Endothelial cell of umbilical vein (primary cell): ENCODE results near the gene TP53TG3E. TPM values are rescaled to one million over a fixed set of nuclear protein-coding genes. Genes with fewer than 3 reads are reported as not detected.
"Not testable (repeated sequence)": the region's sequence is repeated elsewhere in the genome, so short reads cannot be mapped to it uniquely, and the experiment has no call there.

Experiments
- Bru-seq: library from RNA; stranded (reverse); fragments of 400-500 nt; gene quantifications from one replicate; lab custom pipeline; 2021; lab: Mats Ljungman, UMichigan
- BruChase-seq, 2 experiments: library from RNA; stranded (reverse); fragments of 400-500 nt; gene quantifications; one replicate each; lab custom pipeline; 2021; lab: Mats Ljungman, UMichigan
- BruUV-seq: library from RNA; stranded (reverse); fragments of 400-500 nt; replicated peaks from 2 replicates; lab custom pipeline; 2021; lab: Mats Ljungman, UMichigan
- CTCF ChIA-PET: fragments of 300-600, 350-600 bp; sonication (Branson Sonifier 250); formaldehyde crosslinking; loops from one replicate; lab custom pipeline; 2021; ENCODE audit warnings: antibody characterized with exemption, inconsistent platforms; lab: Charles Lee
- POLR2A ChIA-PET: fragments of 300-600, 350-600 bp; sonication (Branson Sonifier 250); formaldehyde crosslinking; loops from one replicate; lab custom pipeline; 2021; ENCODE audit warnings: antibody characterized with exemption, inconsistent platforms; lab: Charles Lee
- DNase-seq: peaks from one replicate; pipeline ENCODE4 v3.0.0-alpha.2; 2011; ENCODE audit warnings: low read depth, low spot score
- FAIRE-seq: peaks from 2 replicates; lab custom pipeline; 2011; peaks lifted over from hg19 to GRCh38; lab: Jason Lieb, UNC
- H2AFZ ChIP-seq: 2 replicates; pipeline ENCODE4 v1.6.0; 2012; ENCODE audit warnings: low read depth, low read length, control low read depth, inconsistent platforms
- H3K27ac ChIP-seq: 2 replicates; pipeline ENCODE4 v1.5.1; 2011; ENCODE audit warnings: low read depth, mild to moderate bottlenecking, control low read depth, low read length, moderate library complexity; ENCODE audit not compliant: insufficient read depth
- H3K27me3 ChIP-seq, 2 experiments: 2 replicates each; pipeline versions ENCODE4 v1.6.0 to v1.6.1; 2011; ENCODE audit warnings: low read length in 2 of 2, mixed read lengths in 1 of 2; ENCODE audit not compliant: control insufficient read depth in 2 of 2, insufficient read depth in 2 of 2
- H3K36me3 ChIP-seq, 2 experiments: 2 replicates in 1 of 2; 3 replicates in 1 of 2; pipeline ENCODE4 v1.5.1; 2011; ENCODE audit warnings: low read length in 2 of 2, mild to moderate bottlenecking in 1 of 2, moderate library complexity in 1 of 2; ENCODE audit not compliant: control insufficient read depth in 2 of 2, insufficient read depth in 2 of 2; ENCODE audit errors: extremely low read depth in 1 of 2
- H3K4me1 ChIP-seq: 3 replicates; pipeline ENCODE4 v1.5.1; 2011; ENCODE audit warnings: mild to moderate bottlenecking, low read length; ENCODE audit not compliant: control insufficient read depth, insufficient read depth; ENCODE audit errors: extremely low read depth
- H3K4me2 ChIP-seq: 2 replicates; pipeline ENCODE4 v1.6.1; 2011; ENCODE audit warnings: low read length, control low read depth, mixed read lengths; ENCODE audit not compliant: insufficient read depth
- H3K4me3 ChIP-seq, 3 experiments: fragments of 200-600 bp in 1 of 3; sonication (generic), shearing (Covaris generic) in 1 of 3; replicated peaks in 1 of 3; 2 replicates each; pipeline ENCODE4 v1.5.1; 2011 to 2016; ENCODE audit warnings: control low read depth in 3 of 3, low read length in 3 of 3, mild to moderate bottlenecking in 2 of 3, inconsistent platforms in 1 of 3, low read depth in 1 of 3, moderate library complexity in 1 of 3; ENCODE audit not compliant: insufficient read depth in 1 of 3
- H3K79me2 ChIP-seq: 2 replicates; pipeline ENCODE4 v1.6.0; 2012; ENCODE audit warnings: low read length, inconsistent platforms; ENCODE audit not compliant: control insufficient read depth, insufficient read depth
- H3K9ac ChIP-seq: replicated peaks from 2 replicates; pipeline ENCODE3; 2011; ENCODE audit warnings: low read length, control low read depth; ENCODE audit not compliant: insufficient read depth; ENCODE audit errors: extremely low read depth
- H3K9me1 ChIP-seq: replicated peaks from 3 replicates; pipeline ENCODE4 v1.6.0; 2011; ENCODE audit warnings: mild to moderate bottlenecking, low read length; ENCODE audit not compliant: control insufficient read depth, insufficient read depth; ENCODE audit errors: extremely low read depth
- H3K9me3 ChIP-seq: replicated peaks from 2 replicates; pipeline ENCODE4 v1.5.1; 2012; ENCODE audit warnings: low read length, inconsistent platforms; ENCODE audit not compliant: control insufficient read depth, insufficient read depth
- H4K20me1 ChIP-seq: replicated peaks from 2 replicates; pipeline ENCODE3; 2011; ENCODE audit warnings: mild to moderate bottlenecking, low read length; ENCODE audit not compliant: control insufficient read depth, insufficient read depth; ENCODE audit errors: extremely low read depth
- dilution Hi-C: fragments of 300-500 bp; cut with MboI; formaldehyde crosslinking; loops from one replicate; pipeline ENCODE4 v1.15.0; 2019; ENCODE audit warnings: low sequenced_read_pairs; ENCODE audit not compliant: extremely low pct_ligation_motif_present
- intact Hi-C: fragments of 100-400 bp; cut with micrococcal nuclease; formaldehyde crosslinking; loops from one replicate; pipeline ENCODE4 v1.10.0; 2022
- long read RNA-seq: library from polyadenylated mRNA; stranded (forward); transcript quantifications from one replicate; pipeline ENCODE4 v2.0.0, GENCODE V29; 2021
- polyA minus RNA-seq, 3 experiments: library from RNA; depleted of rRNA, polyadenylated mRNA; stranded (reverse); fragments of >200 nt; gene quantifications; 1 replicate in 1 of 3; 2 replicates in 2 of 3; pipeline ENCODE4 v1.2.3, GENCODE V29; 2011
- polyA plus RNA-seq, 4 experiments: library from polyadenylated mRNA; depleted of rRNA in 3 of 4; stranded (reverse) in 3 of 4; unstranded in 1 of 4; fragments of >200 nt; gene quantifications; 2 replicates each; pipeline versions ENCODE4 v1.2.1 to v1.2.3, GENCODE V29; 2011 to 2012; ENCODE audit warnings: missing spikeins in 1 of 4
- total RNA-seq: library from RNA; stranded (reverse); gene quantifications from 2 replicates; pipeline ENCODE4 v1.2.3, GENCODE V29; 2021

Gene TP53TG3E, protein sequence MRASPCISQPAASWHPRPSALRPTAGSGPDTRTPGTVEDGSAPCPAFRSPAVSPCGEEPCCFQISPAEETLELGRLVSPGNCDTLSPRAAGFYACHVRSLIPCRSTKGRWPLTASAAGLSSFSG
- total RNA-seq (not detected in 2 replicates), polyA plus RNA-seq (not detected in 2 replicates), polyA minus RNA-seq (not detected in 2 replicates), Bru-seq, nascent RNA (not detected), BruChase-seq, experiment 1, labeled RNA remaining after a 6-hour chase (not detected), BruChase-seq, experiment 2, labeled RNA remaining after a 2-hour chase (not detected)
- polyA plus RNA-seq (2011; cell fraction: cytosol; rRNA removed), result not detected in 2 replicates
- not detected in 2 replicates for polyA plus RNA-seq (2011; cell fraction: nucleus; rRNA removed)
- polyA plus RNA-seq (2012), result not detected in 2 replicates
- not detected for polyA minus RNA-seq (2011; cell fraction: cytosol; rRNA and poly(A)+ RNA removed)
- polyA minus RNA-seq (2011; cell fraction: nucleus; rRNA and poly(A)+ RNA removed), result not detected in 2 replicates
- long read RNA-seq, result 0 reads

DNA sequence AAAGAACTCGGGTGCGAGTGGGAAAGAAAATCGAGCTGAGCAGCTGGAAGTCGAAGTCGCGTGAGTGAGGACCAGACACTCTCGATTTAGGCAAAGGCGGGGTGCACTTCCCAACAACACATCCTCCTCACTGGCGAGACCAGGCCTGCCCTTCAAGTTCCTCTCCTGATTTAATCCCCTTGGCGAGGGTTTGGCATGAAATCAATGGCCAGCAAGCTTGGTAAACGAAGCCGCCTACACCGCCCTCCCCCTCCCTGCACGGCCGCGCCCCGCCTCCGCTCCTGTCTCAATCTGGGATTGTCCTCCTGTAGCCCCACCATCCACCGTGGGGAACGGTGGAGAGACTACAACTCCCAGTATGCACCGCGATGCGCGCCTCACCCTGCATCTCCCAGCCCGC, at the start of gene TP53TG3E:
TSS of gene TP53TG3E (plus strand) at position 301 of the 400 bp plus-strand sequence. CDS start at position 369, 68 bp downstream.
- H2AFZ ChIP-seq, H3K4me3 ChIP-seq, BruUV-seq, H3K9me1 ChIP-seq, H3K9ac ChIP-seq, H3K9me3 ChIP-seq, CTCF ChIA-PET, H3K79me2 ChIP-seq, H4K20me1 ChIP-seq, intact Hi-C loops, POLR2A ChIA-PET, H3K27ac ChIP-seq, H3K4me1 ChIP-seq, H3K36me3 ChIP-seq, FAIRE-seq, H3K27me3 ChIP-seq, H3K4me2 ChIP-seq, DNase-seq, dilution Hi-C loops: not testable (repeated sequence)

DNA sequence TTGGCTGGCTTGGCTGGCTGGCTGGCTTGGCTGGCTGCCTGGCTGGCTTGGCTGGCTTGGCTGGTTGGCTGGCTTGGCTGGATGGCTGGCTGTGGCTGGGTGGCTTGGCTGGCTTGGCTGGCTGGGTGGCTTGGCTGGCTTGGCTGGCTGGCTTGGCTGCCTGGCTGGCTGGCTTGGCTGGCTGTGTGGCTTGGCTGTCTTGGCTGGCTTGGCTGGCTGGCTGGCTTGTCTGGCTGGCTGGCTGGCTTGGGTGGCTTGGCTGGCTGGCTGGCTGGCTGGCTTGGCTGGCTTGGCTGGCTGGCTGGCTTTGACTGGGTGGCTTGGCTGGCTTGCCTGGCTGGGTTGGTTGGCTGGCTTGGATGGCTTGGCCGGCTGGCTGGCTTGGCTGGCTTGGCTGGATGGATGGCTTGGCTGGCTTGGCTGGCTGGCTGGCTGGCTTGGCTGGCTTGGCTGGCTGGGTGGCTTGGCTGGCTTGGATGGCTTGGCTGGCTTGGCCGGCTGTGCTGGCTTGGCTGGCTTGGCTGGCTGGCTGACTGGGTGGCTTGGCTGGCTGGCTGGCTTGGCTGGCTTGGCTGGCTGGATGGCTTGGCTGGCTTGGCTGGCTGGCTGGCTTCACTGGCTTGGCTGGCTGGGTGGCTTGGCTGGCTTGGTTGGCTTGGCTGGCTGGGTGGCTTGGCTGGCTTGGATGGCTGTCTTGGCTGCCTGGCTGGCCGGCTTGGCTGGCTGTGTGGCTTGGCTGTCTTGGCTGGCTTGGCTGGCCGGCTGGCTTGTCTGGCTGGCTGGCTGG, 32.3 kb downstream of the TP53TG3E start:
- CTCF ChIA-PET, H3K4me3 ChIP-seq, FAIRE-seq, H3K4me1 ChIP-seq, H3K27ac ChIP-seq, H3K9me3 ChIP-seq, H3K36me3 ChIP-seq, H4K20me1 ChIP-seq, H3K9me1 ChIP-seq, H3K4me2 ChIP-seq, H3K79me2 ChIP-seq, H2AFZ ChIP-seq, POLR2A ChIA-PET, dilution Hi-C loops, intact Hi-C loops, H3K9ac ChIP-seq, BruUV-seq, DNase-seq, H3K27me3 ChIP-seq: not testable (repeated sequence)

DNA sequence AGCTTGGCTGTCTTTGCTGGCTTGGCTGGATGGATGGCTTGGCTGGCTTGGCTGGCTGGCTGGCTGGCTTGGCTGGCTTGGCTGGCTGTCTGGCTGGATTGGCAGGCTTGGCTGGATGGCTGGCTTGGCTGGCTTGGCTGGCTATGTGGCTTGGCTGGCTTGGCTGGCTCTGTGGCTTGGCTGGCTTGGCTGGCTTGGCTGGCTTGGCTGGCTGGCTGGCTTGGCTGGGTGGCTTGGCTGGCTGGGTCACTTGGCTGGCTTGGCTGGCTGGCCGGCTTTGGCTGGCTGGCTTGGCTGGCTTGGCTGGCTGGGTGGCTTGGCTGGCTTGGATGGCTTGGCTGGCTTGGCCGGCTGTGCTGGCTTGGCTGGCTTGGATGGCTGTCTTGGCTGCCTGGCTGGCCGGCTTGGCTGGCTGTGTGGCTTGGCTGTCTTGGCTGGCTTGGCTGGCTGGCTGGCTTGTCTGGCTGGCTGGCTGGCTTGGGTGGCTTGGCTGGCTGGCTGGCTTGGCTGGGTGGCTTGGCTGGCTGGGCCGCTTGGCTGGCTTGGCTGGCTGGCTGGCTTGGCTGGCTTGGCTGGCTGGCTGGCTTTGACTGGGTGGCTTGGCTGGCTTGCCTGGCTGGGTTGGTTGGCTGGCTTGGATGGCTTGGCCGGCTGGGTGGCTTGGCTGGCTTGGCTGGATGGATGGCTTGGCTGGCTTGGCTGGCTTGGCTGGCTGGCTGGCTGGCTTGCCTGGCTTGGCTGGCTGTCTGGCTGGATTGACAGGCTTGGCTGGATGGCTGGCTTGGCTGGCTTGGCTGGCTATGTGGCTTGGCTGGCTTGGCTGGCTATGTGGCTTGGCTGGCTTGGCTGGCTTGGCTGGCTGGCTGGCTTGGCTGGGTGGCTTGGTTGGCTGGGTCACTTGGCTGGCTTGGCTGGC, 33.8 kb downstream of the TP53TG3E start:
- H3K4me2 ChIP-seq, intact Hi-C loops, H3K4me3 ChIP-seq, DNase-seq, H3K9me3 ChIP-seq, H4K20me1 ChIP-seq, H3K79me2 ChIP-seq, H3K4me1 ChIP-seq, H3K27ac ChIP-seq, POLR2A ChIA-PET, dilution Hi-C loops, H3K36me3 ChIP-seq, H3K9ac ChIP-seq, H3K27me3 ChIP-seq, BruUV-seq, H3K9me1 ChIP-seq, CTCF ChIA-PET, H2AFZ ChIP-seq: not testable (repeated sequence)
- FAIRE-seq, result peak; percentile 15
